Hematopoietic multipotent progenitor cell treated with erythropoietin and hydrocortisone succinate and interleukin-3 and kit ligand, for 15 days (in vitro differentiated cells): ENCODE results near the gene CNOT4.

Experiments
- DNase-seq: peaks from one replicate; pipeline ENCODE4 v3.0.0-alpha.2; 2015; ENCODE audit warnings: low spot score

Gene CNOT4

GRCh38 chr7:135509839-135510591 lies at the start of gene CNOT4:
Gene CNOT4, minus strand, starts transcription at chr7:135510102. Its CDS starts 71,771 bp downstream, at chr7:135438331.
- DNase-seq, result peak; percentile 96

- DNase-seq, result no peak
Measured at GRCh38 chr7:135558881-135559280, 49.0 kb upstream of the CNOT4 start.

- DNase-seq, result peak; percentile 70
Measured at GRCh38 chr7:135558337-135558767, 48.5 kb upstream of the CNOT4 start.

GRCh38 chr7:135557455-135558336 lies 47.8 kb upstream of the CNOT4 start, which contains the start of gene NUP205:
Gene NUP205, plus strand, starts transcription at chr7:135557917. Its CDS starts 28 bp downstream, at chr7:135557945.
- DNase-seq, result peak; percentile 89

GRCh38 chr7:135553346-135553745 lies 43.4 kb upstream of the CNOT4 start:
- no peak for DNase-seq

- no peak for DNase-seq
Measured at GRCh38 chr7:135552148-135552547, 42.2 kb upstream of the CNOT4 start.

- no peak for DNase-seq
Measured at GRCh38 chr7:135550196-135550595, 40.3 kb upstream of the CNOT4 start.

- no peak for DNase-seq
Measured at GRCh38 chr7:135541029-135541428, 31.1 kb upstream of the CNOT4 start.

GRCh38 chr7:135539629-135540028 lies 29.7 kb upstream of the CNOT4 start:
- DNase-seq, result no peak

- DNase-seq, result no peak
Measured at GRCh38 chr7:135538376-135538775, 28.5 kb upstream of the CNOT4 start.

GRCh38 chr7:135537905-135538304 lies 28.0 kb upstream of the CNOT4 start:
- no peak for DNase-seq

GRCh38 chr7:135537453-135537852 lies 27.6 kb upstream of the CNOT4 start:
- DNase-seq, result no peak

- DNase-seq, result no peak
Measured at GRCh38 chr7:135536150-135536549, 26.2 kb upstream of the CNOT4 start.

- no peak for DNase-seq
Measured at GRCh38 chr7:135527025-135527424, 17.1 kb upstream of the CNOT4 start.

GRCh38 chr7:135525426-135525825 lies 15.5 kb upstream of the CNOT4 start:
- DNase-seq, result no peak

- DNase-seq, result no peak
Measured at GRCh38 chr7:135523146-135523545, 13.2 kb upstream of the CNOT4 start.

- no peak for DNase-seq
Measured at GRCh38 chr7:135522509-135522908, 12.6 kb upstream of the CNOT4 start.

GRCh38 chr7:135519871-135520270 lies 10.0 kb upstream of the CNOT4 start:
- DNase-seq, result no peak

- no peak for DNase-seq
Measured at GRCh38 chr7:135519233-135519688, 9.4 kb upstream of the CNOT4 start.

- DNase-seq, result no peak
Measured at GRCh38 chr7:135518748-135519147, 8.8 kb upstream of the CNOT4 start.

GRCh38 chr7:135517060-135517459 lies 7.2 kb upstream of the CNOT4 start:
- no peak for DNase-seq

- no peak for DNase-seq
Measured at GRCh38 chr7:135514856-135515255, 5.0 kb upstream of the CNOT4 start.
